HCT116 (cell line): ENCODE results near the gene RASL10A. TPM values are rescaled to one million over a fixed set of nuclear protein-coding genes. Genes with fewer than 3 reads are reported as not detected.

Experiments used
- ATAC-seq: fragments of 200-7000 bp; cut with Tn5 transposase; 2 replicates; pipeline ENCODE4 v1.9.1; 2020; ENCODE audit warnings: mild to moderate bottlenecking, moderate library complexity
- BruUV-seq: library from RNA; stranded (reverse); fragments of 400-500 nt; replicated peaks from 2 replicates; lab custom pipeline; 2021; lab: Mats Ljungman, UMichigan
- CTCF ChIA-PET: fragments of 300-600 bp; sonication (Branson Sonifier 250); formaldehyde crosslinking; loops from one replicate; lab custom pipeline; 2021; ENCODE audit warnings: antibody characterized with exemption; lab: Charles Lee
- POLR2A ChIA-PET: fragments of 300-600, 350-600 bp; sonication (Branson Sonifier 250); formaldehyde crosslinking; loops from one replicate; lab custom pipeline; 2021; ENCODE audit warnings: antibody characterized with exemption; lab: Charles Lee
- RAD21 ChIA-PET, 2 experiments: fragments of 300-600 bp; sonication (Branson Sonifier 250); formaldehyde crosslinking; loops; one replicate each; lab custom pipeline; 2023; ENCODE audit warnings: low total read pairs in 2 of 2; ENCODE audit not compliant: uncharacterized antibody in 2 of 2, unreplicated experiment in 2 of 2, low non-redundant PET in 1 of 2; lab: Charles Lee
- DNase-seq: peaks from one replicate; pipeline ENCODE4 v3.0.0-alpha.2; 2010; ENCODE audit warnings: low read depth, low spot score
- H2AFZ ChIP-seq: fragments of 200-600 bp; shearing (Covaris generic), sonication (generic); 2 replicates; pipeline ENCODE4 v1.6.1; 2017; ENCODE audit warnings: low read depth, mixed run types, mixed read lengths, antibody characterized with exemption, low read length; ENCODE audit not compliant: poor library complexity, severe bottlenecking
- H3K27ac ChIP-seq: 2 replicates; pipeline ENCODE4 v1.5.1; 2012; ENCODE audit warnings: low read depth, low read length
- H3K27me3 ChIP-seq: fragments of 200-600 bp; sonication (generic); 2 replicates; pipeline ENCODE4 v1.6.1; 2016; ENCODE audit warnings: mixed run types, low read length, mixed read lengths; ENCODE audit not compliant: insufficient read depth
- H3K36me3 ChIP-seq, 2 experiments: fragments of 200-500 bp in 1 of 2; fragments of 200-600 bp in 1 of 2; sonication (Bioruptor generic) in 1 of 2; sonication (generic) in 1 of 2; 2 replicates each; pipeline versions ENCODE4 v1.5.1 to v1.6.1; 2014 to 2016; ENCODE audit warnings: low read length in 2 of 2, inconsistent platforms in 1 of 2, mixed read lengths in 1 of 2, mixed run types in 1 of 2; ENCODE audit not compliant: insufficient read depth in 2 of 2, control insufficient read depth in 1 of 2
- H3K4me1 ChIP-seq, 2 experiments: fragments of 200-600 bp in 1 of 2; sonication (generic) in 1 of 2; 2 replicates each; pipeline versions ENCODE4 v1.5.1 to v1.6.1; 2012 to 2017; ENCODE audit warnings: low read length in 2 of 2, inconsistent platforms in 1 of 2, mild to moderate bottlenecking in 1 of 2, mixed read lengths in 1 of 2, mixed run types in 1 of 2, moderate library complexity in 1 of 2; ENCODE audit not compliant: insufficient read depth in 2 of 2, control insufficient read depth in 1 of 2
- H3K4me2 ChIP-seq: fragments of 200-600 bp; sonication (generic); 2 replicates; pipeline ENCODE4 v1.6.1; 2017; ENCODE audit warnings: mixed run types, low read length, mixed read lengths
- H3K4me3 ChIP-seq, 2 experiments: fragments of 200-600 bp in 1 of 2; sonication (generic) in 1 of 2; replicated peaks in 1 of 2; 2 replicates each; pipeline ENCODE4 v1.5.1; 2011 to 2016; ENCODE audit warnings: low read length in 2 of 2, control low read depth in 1 of 2, low read depth in 1 of 2, mild to moderate bottlenecking in 1 of 2, mixed read lengths in 1 of 2, mixed run types in 1 of 2
- H3K79me2 ChIP-seq: fragments of 200-600 bp; sonication (generic); 2 replicates; pipeline ENCODE4 v1.6.1; 2017; ENCODE audit warnings: mild to moderate bottlenecking, mixed run types, low read length, moderate library complexity, mixed read lengths; ENCODE audit not compliant: insufficient read depth
- H3K9ac ChIP-seq: fragments of 200-600 bp; sonication (generic); 2 replicates; pipeline ENCODE4 v1.6.1; 2016; ENCODE audit warnings: low read length, mixed read lengths
- H3K9me2 ChIP-seq: fragments of 200-600 bp; sonication (generic), shearing (Covaris generic); 2 replicates; pipeline ENCODE4 v1.6.1; 2017; ENCODE audit warnings: mixed run types, mild to moderate bottlenecking, moderate library complexity; ENCODE audit not compliant: insufficient read depth
- H3K9me3 ChIP-seq, 2 experiments: fragments of 200-500 bp in 1 of 2; fragments of 200-600 bp in 1 of 2; sonication (Bioruptor generic) in 1 of 2; sonication (generic) in 1 of 2; 2 replicates each; pipeline ENCODE4 v1.6.1; 2014 to 2017; ENCODE audit warnings: low read length in 2 of 2, mixed read lengths in 2 of 2, inconsistent platforms in 1 of 2, low read depth in 1 of 2, mild to moderate bottlenecking in 1 of 2, mixed run types in 1 of 2, moderate library complexity in 1 of 2; ENCODE audit not compliant: control insufficient read depth in 1 of 2, insufficient read depth in 1 of 2
- H4K20me1 ChIP-seq: fragments of 200-600 bp; sonication (generic), shearing (Covaris generic); 2 replicates; pipeline ENCODE4 v1.6.1; 2017; ENCODE audit warnings: mixed run types, mild to moderate bottlenecking, moderate library complexity; ENCODE audit not compliant: insufficient read depth
- EGR1 ChIP-seq: IDR thresholded peaks from 2 replicates; pipeline ENCODE4 v1.6.1; 2012; ENCODE audit warnings: low read depth
- EZH2 ChIP-seq: fragments of 200-600 bp; sonication (generic); IDR thresholded peaks from 2 replicates; pipeline ENCODE4 v1.6.1; 2017; ENCODE audit warnings: antibody characterized with exemption, mixed run types
- POLR2AphosphoS5 ChIP-seq: IDR thresholded peaks from 2 replicates; pipeline ENCODE4 v1.6.1; 2011; ENCODE audit warnings: mild to moderate bottlenecking, low read depth, low read length, moderate library complexity
- REST ChIP-seq: IDR thresholded peaks from 2 replicates; pipeline ENCODE4 v1.6.1; 2012; ENCODE audit warnings: low read depth
- SIN3A ChIP-seq: IDR thresholded peaks from 2 replicates; pipeline ENCODE4 v1.6.1; 2012; ENCODE audit warnings: low read depth
- SRF ChIP-seq: IDR thresholded peaks from 2 replicates; pipeline ENCODE4 v1.6.1; 2012; ENCODE audit warnings: low read depth
- intact Hi-C: fragments of 100-400 bp; cut with micrococcal nuclease; formaldehyde crosslinking; loops from 2 replicates; pipeline ENCODE4 v1.10.0; 2022
- total RNA-seq: library from RNA; stranded (reverse); gene quantifications from one replicate; pipeline ENCODE4 v1.2.1, GENCODE V29; 2021; ENCODE audit not compliant: unreplicated experiment
- TF ChIP-seq, protein P1 (sequence below): IDR thresholded peaks from 2 replicates; pipeline ENCODE4 v1.6.1; 2011; ENCODE audit warnings: mild to moderate bottlenecking, low read length, moderate library complexity; ENCODE audit not compliant: insufficient replicate concordance; ENCODE audit errors: extremely low read depth

RASL10A gene
- total RNA-seq, 1 experiment from 2014 or later = 0.96 TPM

DNA sequence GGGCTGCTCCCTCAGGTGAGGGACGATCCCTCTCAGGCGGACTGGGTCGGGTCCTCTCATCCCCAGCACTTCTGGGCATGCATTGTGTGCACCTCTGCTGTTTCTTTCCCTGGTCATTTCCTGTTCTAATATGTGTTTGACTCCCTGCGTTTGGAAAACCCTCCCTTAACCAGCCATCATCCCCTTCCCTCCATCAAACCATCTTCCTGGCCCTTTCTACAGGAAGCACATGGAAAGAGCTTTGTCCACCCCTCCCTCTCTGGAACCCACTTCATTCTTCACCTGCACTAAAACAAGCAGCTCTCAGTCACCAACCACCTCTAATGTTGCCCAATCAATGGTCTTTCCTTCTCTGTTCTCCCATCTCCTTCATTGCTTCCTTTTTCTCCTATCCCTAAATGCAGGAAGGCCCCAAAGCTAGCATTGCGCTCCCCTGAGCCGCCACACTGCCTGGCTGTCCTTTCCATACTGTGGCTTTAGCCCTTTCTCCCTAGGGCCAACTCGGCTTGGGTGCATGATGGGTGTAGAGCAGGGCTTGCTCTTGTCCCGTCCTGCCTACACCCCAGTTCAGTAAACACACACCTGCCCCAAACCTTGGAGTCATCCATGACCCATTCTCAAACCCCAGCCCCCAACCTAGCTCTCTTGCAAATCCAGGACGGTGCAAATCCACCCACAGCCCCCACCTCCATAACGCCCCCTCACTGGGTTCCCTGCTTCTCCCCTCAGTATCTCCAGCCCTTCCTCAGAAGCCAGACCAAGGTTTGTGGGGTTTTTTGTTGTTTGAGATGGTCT is 14.5 kb downstream of the RASL10A start:
- H3K4me2 ChIP-seq = no peak overlapping the region
- no peak overlapping the region for H3K9ac ChIP-seq
- peaks cover 19 to 22% of the 10 kb centered on the region in 2 experiments for H3K4me1 ChIP-seq
- CTCF ChIA-PET = no interaction called here
- BruUV-seq = no TSS peak
- no peak for DNase-seq
- TF ChIP-seq REST (no peak), EZH2 (no peak), POLR2AphosphoS5 (peak; percentile 18; the same call in 1 of the 2 replicates)
- TF ChIP-seq, all 23 proteins: peak for 1
- H3K36me3 ChIP-seq = peaks cover 33 to 40% of the 10 kb centered on the region in 2 experiments
- no peaks in the 10 kb centered on the region for H3K27me3 ChIP-seq
- POLR2A ChIA-PET = no interaction called here
- ATAC-seq = peak; percentile 17; the same call in 1 of the 2 replicates
- no peaks in the 10 kb centered on the region for H3K9me3 ChIP-seq
- peaks cover 5% of the 10 kb centered on the region for H3K79me2 ChIP-seq
- peak overlapping the region; percentile 20; the same call in 1 of the 2 replicates for H3K27ac ChIP-seq
- no peak overlapping the region for H3K4me3 ChIP-seq
- no peak overlapping the region for H2AFZ ChIP-seq
- RAD21 ChIA-PET = no interaction called here
- intact Hi-C loops = no loop called here
- H3K9me2 ChIP-seq = no peaks in the 10 kb centered on the region
- H4K20me1 ChIP-seq = peaks cover 12% of the 10 kb centered on the region; the same call in 1 of the 2 replicates

DNA sequence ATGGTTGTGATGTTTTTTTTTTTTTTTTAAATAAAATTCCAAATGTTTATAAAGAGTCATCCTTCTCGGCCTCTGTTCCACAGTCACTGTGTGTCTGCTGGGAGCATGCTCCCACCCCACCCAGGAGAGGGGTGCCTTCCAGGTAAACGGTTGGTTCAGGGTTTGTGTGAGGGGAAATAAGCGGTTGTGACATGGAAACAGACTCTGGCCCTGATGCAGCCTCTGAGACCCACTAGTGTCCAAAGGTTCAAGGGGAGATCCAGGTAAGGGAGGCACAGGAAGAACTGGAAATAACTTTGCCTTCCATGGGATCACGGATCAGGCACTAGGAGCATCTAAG is 15.1 kb downstream of the RASL10A start:
- intact Hi-C loops = no loop called here
- no peak for ATAC-seq
- TF ChIP-seq SIN3A (no peak), SRF (no peak), POLR2AphosphoS5 (0 out of 2 replicates have a peak, but pooled peaks have one; percentile 25), EGR1 (no peak)
- TF ChIP-seq, protein P1, sequence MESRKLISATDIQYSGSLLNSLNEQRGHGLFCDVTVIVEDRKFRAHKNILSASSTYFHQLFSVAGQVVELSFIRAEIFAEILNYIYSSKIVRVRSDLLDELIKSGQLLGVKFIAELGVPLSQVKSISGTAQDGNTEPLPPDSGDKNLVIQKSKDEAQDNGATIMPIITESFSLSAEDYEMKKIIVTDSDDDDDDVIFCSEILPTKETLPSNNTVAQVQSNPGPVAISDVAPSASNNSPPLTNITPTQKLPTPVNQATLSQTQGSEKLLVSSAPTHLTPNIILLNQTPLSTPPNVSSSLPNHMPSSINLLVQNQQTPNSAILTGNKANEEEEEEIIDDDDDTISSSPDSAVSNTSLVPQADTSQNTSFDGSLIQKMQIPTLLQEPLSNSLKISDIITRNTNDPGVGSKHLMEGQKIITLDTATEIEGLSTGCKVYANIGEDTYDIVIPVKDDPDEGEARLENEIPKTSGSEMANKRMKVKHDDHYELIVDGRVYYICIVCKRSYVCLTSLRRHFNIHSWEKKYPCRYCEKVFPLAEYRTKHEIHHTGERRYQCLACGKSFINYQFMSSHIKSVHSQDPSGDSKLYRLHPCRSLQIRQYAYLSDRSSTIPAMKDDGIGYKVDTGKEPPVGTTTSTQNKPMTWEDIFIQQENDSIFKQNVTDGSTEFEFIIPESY = no peak

More for the DNA sequence above, 15.1 kb downstream of the RASL10A start:
- CTCF ChIA-PET = interaction anchor here (0.7 kb wide), 1 partner anchor 144 kb away, joined by 3 read pairs; no protein-coding TSS in a partner anchor
- Histone ChIP-seq H3K4me3 (no peak overlapping the region), H3K79me2 (peaks cover 11% of the 10 kb centered on the region), H3K9ac (no peak overlapping the region), H3K4me2 (no peak overlapping the region), H3K36me3 (peaks cover 39 to 46% of the 10 kb centered on the region in 2 experiments), H3K9me2 (no peaks in the 10 kb centered on the region), H3K4me1 (peaks cover 13 to 17% of the 10 kb centered on the region in 2 experiments), H3K27ac (no peak overlapping the region), H2AFZ (no peak overlapping the region), H3K9me3 (no peaks in the 10 kb centered on the region), H4K20me1 (peaks cover 15% of the 10 kb centered on the region; the same call in 1 of the 2 replicates), H3K27me3 (no peaks in the 10 kb centered on the region)
- DNase-seq = no peak
- POLR2A ChIA-PET = no interaction called here
- no TSS peak for BruUV-seq
- RAD21 ChIA-PET = no interaction called here
